Sigmoid colon (tissue), 7 donors: ENCODE results near the gene RAD52. TPM values are rescaled to one million over a fixed set of nuclear protein-coding genes. Genes with fewer than 3 reads are reported as not detected.

ENCODE experiments used
- DNase-seq: peaks from one replicate; pipeline ENCODE4 v3.0.0-alpha.2; 2019
- H3K27ac ChIP-seq, 4 donors: fragments of 200-600 bp; sonication (generic); one replicate each; pipeline ENCODE4 v1.5.1; 2016 to 2019; ENCODE audit warnings: mild to moderate bottlenecking in 1 of 4
- H3K27me3 ChIP-seq, 3 donors: fragments of 200-600 bp; sonication (generic); one replicate each; pipeline ENCODE4 v1.5.1; 2019; ENCODE audit warnings: mild to moderate bottlenecking in 1 of 3
- H3K36me3 ChIP-seq, 4 donors: fragments of 200-600 bp; sonication (generic); one replicate each; pipeline ENCODE4 v1.5.1; 2016 to 2019
- H3K4me1 ChIP-seq, 4 donors: fragments of 200-600 bp; sonication (generic); one replicate each; pipeline ENCODE4 v1.5.1; 2017 to 2019
- H3K4me3 ChIP-seq, 4 donors: fragments of 200-600 bp; sonication (generic); one replicate each; pipeline ENCODE4 v1.5.1; 2017 to 2019; ENCODE audit warnings: mild to moderate bottlenecking in 2 of 4, moderate library complexity in 1 of 4
- H3K9me3 ChIP-seq, 4 donors: fragments of 200-600 bp in 3 of 4; sonication (generic) in 3 of 4; one replicate each; pipeline versions ENCODE4 v1.5.1 to v1.6.1; 2013 to 2019
- EP300 ChIP-seq, 4 donors: sonication (generic); formaldehyde crosslinking; IDR thresholded peaks; one replicate each; pipeline ENCODE4 v1.6.1; 2017; ENCODE audit warnings: antibody characterized with exemption in 4 of 4
- POLR2A ChIP-seq, 2 donors: fragments of 450-650 bp; IDR thresholded peaks; one replicate each; pipeline ENCODE4 v1.6.1; 2016; ENCODE audit warnings: antibody characterized with exemption in 2 of 2, mild to moderate bottlenecking in 2 of 2, moderate library complexity in 2 of 2
- POLR2AphosphoS5 ChIP-seq, 4 donors: sonication (generic); formaldehyde crosslinking; IDR thresholded peaks; one replicate each; pipeline ENCODE4 v1.6.1; 2017; ENCODE audit warnings: antibody characterized with exemption in 4 of 4
- WGBS, 2 donors: extraction: QIAGEN DNeasy Blood & Tissue Kit; methylation state at CpG; one replicate each; pipeline ENCODE4 v1.1.7; 2013; 5-methylcytosine and 5-hydroxymethylcytosine counted together
- intact Hi-C: fragments of 100-400 bp; cut with DNase I; formaldehyde crosslinking; loops from one replicate; pipeline ENCODE4 v1.15.1; 2023
- polyA plus RNA-seq, 3 donors: library from polyadenylated mRNA; stranded (reverse); fragments of 200-250 nt; gene quantifications; one replicate each; pipeline ENCODE4 v1.2.3, GENCODE V29; 2013
- total RNA-seq, 4 donors: library from RNA; depleted of rRNA; stranded (reverse); fragments of >200 nt; gene quantifications; one replicate each; pipeline ENCODE4 v1.1.0, GENCODE V29; 2016
- TF ChIP-seq, protein P1 (sequence below), 4 experiments: fragments of 450-650 bp in 3 of 4; fragments of 200-600 bp in 1 of 4; IDR thresholded peaks; one replicate each; pipeline ENCODE4 v1.5.1; 2016 to 2019; ENCODE audit warnings: antibody characterized with exemption in 4 of 4, mild to moderate bottlenecking in 3 of 4, moderate library complexity in 2 of 4
- donor health status: healthy with polysubstance abuse.
- donor health status: Bipolar disorder and iron deficiency.
- donor health status: healthy.

The RAD52 gene
- total and polyA plus RNA-seq, 7 donors = 6.0 to 41.8 (median 13.8) TPM

DNA sequence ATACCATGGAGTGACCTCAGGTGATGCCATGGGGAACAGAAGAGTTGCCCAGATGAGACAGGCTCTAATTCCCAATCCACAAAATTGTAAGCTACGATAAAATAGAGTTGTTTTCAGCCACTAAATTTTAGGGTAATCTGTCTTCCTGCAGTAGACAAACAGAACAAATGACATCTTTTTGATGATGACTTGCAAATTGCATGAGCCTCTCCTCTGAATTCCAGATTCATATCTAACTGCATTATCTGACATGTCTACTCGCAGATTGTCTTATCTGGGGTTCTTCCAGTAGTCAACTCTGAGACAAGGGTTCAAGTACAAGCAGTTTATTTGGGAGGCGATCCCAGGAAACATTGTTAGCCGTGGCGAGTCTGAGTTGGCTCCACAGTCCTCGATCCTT, 27.1 kb upstream of the RAD52 start:
- 87 to 89% methylated on average over 6 of the region's 6 CpGs for WGBS, 2 donors
- H3K4me3 ChIP-seq = no peak overlapping the region
- TF ChIP-seq, protein P1, sequence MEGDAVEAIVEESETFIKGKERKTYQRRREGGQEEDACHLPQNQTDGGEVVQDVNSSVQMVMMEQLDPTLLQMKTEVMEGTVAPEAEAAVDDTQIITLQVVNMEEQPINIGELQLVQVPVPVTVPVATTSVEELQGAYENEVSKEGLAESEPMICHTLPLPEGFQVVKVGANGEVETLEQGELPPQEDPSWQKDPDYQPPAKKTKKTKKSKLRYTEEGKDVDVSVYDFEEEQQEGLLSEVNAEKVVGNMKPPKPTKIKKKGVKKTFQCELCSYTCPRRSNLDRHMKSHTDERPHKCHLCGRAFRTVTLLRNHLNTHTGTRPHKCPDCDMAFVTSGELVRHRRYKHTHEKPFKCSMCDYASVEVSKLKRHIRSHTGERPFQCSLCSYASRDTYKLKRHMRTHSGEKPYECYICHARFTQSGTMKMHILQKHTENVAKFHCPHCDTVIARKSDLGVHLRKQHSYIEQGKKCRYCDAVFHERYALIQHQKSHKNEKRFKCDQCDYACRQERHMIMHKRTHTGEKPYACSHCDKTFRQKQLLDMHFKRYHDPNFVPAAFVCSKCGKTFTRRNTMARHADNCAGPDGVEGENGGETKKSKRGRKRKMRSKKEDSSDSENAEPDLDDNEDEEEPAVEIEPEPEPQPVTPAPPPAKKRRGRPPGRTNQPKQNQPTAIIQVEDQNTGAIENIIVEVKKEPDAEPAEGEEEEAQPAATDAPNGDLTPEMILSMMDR (IDR thresholded peaks at IDR 0.05) = no peak
- TF ChIP-seq POLR2A (IDR thresholded peaks at IDR 0.05) = no peak

DNA sequence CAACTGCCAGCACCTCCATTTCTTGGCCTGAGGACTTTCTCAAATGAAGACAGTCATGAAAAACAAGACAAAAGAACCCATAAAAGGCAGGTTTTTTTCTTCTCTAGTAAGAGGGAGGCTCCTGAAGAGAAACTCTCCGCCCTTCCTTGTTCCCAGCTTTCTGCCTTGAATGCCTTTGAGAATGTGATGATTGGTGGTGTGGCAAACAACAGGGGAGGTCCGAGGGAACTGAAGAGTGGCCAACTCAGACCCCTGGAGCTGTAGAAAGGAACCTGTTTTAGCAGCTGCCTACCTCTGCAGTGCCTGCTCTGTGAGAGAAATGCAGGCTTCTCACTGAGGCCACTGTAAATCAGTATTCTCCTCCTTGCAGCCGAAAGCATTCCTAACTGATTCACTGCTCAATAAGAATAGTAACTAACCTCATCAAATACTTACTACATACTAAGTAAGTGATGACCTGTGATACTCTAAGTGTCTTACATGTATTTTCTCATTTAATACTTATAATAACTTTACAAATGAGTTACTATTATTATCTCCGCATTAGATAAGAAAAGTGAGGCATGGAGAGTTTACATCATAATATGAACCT, 24.9 kb upstream of the RAD52 start:
- Histone ChIP-seq H3K4me3 (no peak overlapping the region), H3K4me1 (no peaks in the 10 kb centered on the region), H3K36me3 (peaks cover 0 to 12% (median 0%) of the 10 kb centered on the region in 4 donors), H3K9me3 (no peaks in the 10 kb centered on the region), H3K27ac (no peak overlapping the region), H3K27me3 (no peaks in the 10 kb centered on the region)
- WGBS, 2 donors = 93 to 94% methylated on average over 4 of the region's 4 CpGs
- TF ChIP-seq POLR2AphosphoS5 (IDR thresholded peaks at IDR 0.05) (no peak), POLR2A (IDR thresholded peaks at IDR 0.05) (no peak), EP300 (IDR thresholded peaks at IDR 0.05) (no peak)
- TF ChIP-seq, protein P1 (IDR thresholded peaks at IDR 0.05) = no peak
- intact Hi-C loops = no loop called here
- no peak for DNase-seq

More for the DNA sequence above, 27.1 kb upstream of the RAD52 start:
- Histone ChIP-seq H3K27me3 (no peaks in the 10 kb centered on the region), H3K4me1 (no peaks in the 10 kb centered on the region), H3K9me3 (no peaks in the 10 kb centered on the region), H3K27ac (no peak overlapping the region), H3K36me3 (peaks cover 0 to 12% (median 0%) of the 10 kb centered on the region in 4 donors)
- intact Hi-C loops = no loop called here
- DNase-seq = no peak

DNA sequence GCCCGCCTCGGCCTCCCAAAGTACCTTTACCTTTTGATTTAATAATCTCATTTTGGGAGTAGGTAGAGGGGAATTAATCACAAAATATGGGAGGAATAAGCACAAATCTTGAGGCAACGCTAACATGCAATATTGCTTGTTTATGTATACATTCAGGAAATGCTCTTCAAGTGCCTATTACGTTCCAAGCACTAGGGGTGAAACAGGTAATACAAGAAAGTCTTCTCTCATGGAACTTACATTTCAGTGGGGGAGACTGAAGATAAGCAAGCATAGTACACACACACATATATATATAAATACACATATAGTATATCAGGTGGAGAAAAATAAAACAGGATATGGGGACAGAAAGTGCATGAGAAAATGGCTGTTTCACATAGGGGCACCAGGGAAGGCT, 22.5 kb upstream of the RAD52 start:
- intact Hi-C loops = no loop called here
- WGBS, 2 donors = 88 to 93% methylated on average over 4 of the region's 4 CpGs
- Histone ChIP-seq H3K27me3 (no peaks in the 10 kb centered on the region), H3K4me3 (no peak overlapping the region), H3K36me3 (peaks cover 0 to 11% (median 0%) of the 10 kb centered on the region in 4 donors), H3K4me1 (no peaks in the 10 kb centered on the region), H3K9me3 (no peaks in the 10 kb centered on the region), H3K27ac (no peak overlapping the region)
- no peak for DNase-seq
- no peak for TF ChIP-seq POLR2AphosphoS5 (IDR thresholded peaks at IDR 0.05)
- no peak for TF ChIP-seq POLR2A (IDR thresholded peaks at IDR 0.05)

DNA sequence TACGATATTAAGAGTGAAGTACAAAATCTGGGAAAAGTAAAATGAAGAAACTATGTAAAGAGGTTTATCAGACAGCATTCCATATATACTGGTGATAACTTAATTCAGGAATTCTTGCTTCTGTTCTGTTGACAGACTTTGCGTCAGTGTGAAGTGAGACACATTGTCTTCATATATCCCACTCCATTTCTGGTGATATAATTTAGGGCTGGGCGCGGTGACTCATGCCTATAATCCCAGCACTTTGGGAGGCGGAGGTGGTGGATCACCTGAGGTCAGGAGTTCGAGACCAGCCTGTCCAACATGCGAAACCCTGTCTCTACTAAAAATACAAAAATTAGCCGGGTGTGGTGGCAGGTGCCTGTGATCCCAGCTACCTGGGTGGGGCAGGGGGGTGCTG, 20.3 kb upstream of the RAD52 start:
- WGBS, 2 donors = 71 to 88% methylated on average over 8 of the region's 8 CpGs
- Histone ChIP-seq H3K27ac (no peak overlapping the region), H3K27me3 (no peaks in the 10 kb centered on the region), H3K4me3 (no peak overlapping the region), H3K36me3 (no peaks in the 10 kb centered on the region), H3K9me3 (no peaks in the 10 kb centered on the region), H3K4me1 (no peaks in the 10 kb centered on the region)
- DNase-seq = no peak
- TF ChIP-seq EP300 (IDR thresholded peaks at IDR 0.05) = no peak
- TF ChIP-seq, protein P1 (IDR thresholded peaks at IDR 0.05) = no peak
- no peak for TF ChIP-seq POLR2A (IDR thresholded peaks at IDR 0.05)
- no peak for TF ChIP-seq POLR2AphosphoS5 (IDR thresholded peaks at IDR 0.05)
- intact Hi-C loops = no loop called here

DNA sequence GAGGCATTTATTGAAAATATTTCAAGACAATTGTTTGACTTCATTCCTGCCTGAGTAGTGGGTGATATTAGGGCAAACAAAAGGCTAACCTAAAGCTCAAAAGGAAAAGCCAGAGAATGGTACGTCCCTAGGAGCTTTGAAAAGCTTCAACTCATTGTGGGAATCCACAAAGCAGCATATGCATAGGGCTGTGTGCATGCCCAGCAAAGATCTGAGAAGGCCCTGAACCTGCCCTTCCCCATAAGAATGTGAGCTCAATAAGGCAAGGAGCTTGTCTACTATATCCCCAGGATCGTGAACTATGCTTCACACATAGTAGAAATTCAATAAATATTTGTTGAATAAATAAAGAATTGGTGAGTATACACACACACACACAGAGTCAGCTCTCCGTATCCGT, 19.1 kb upstream of the RAD52 start:
- WGBS, 2 donors = 82 to 85% methylated on average over 4 of the region's 4 CpGs
- H3K9me3 ChIP-seq = no peaks in the 10 kb centered on the region
- no peaks in the 10 kb centered on the region for H3K36me3 ChIP-seq
- TF ChIP-seq EP300 (IDR thresholded peaks at IDR 0.05) (no peak), POLR2AphosphoS5 (IDR thresholded peaks at IDR 0.05) (no peak), POLR2A (IDR thresholded peaks at IDR 0.05) (no peak)
- TF ChIP-seq, protein P1 (IDR thresholded peaks at IDR 0.05) = no peak
- no peaks in the 10 kb centered on the region for H3K4me1 ChIP-seq
- H3K4me3 ChIP-seq = no peak overlapping the region
- intact Hi-C loops = no loop called here
- no peaks in the 10 kb centered on the region for H3K27me3 ChIP-seq
- H3K27ac ChIP-seq = no peak overlapping the region
- no peak for DNase-seq
